Stimulated activated CD8-positive, alpha-beta memory T cell treated with anti-CD3 and anti-CD28 coated beads, Interleukin-12 subunit alpha, Interleukin-12 subunit beta, amount 100 ng/mL, for 1 hour (primary cell): Measurements from ENCODE around the gene SCGB1D1.

Experiments
- DNase-seq: peaks from one replicate; pipeline ENCODE4 v3.0.0-alpha.2; 2020; ENCODE audit warnings: low read depth

SCGB1D1 gene, protein sequence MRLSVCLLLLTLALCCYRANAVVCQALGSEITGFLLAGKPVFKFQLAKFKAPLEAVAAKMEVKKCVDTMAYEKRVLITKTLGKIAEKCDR

GRCh38 chr11:62190011-62190410 is at the start of gene SCGB1D1:
Gene SCGB1D1, plus strand, starts transcription at chr11:62190216. Its CDS starts 69 bp downstream, at chr11:62190285.
- DNase-seq = no peak

- no peak for DNase-seq
These were observed 49.5 kb upstream of the SCGB1D1 start for GRCh38 chr11:62140304-62141110.

DNA sequence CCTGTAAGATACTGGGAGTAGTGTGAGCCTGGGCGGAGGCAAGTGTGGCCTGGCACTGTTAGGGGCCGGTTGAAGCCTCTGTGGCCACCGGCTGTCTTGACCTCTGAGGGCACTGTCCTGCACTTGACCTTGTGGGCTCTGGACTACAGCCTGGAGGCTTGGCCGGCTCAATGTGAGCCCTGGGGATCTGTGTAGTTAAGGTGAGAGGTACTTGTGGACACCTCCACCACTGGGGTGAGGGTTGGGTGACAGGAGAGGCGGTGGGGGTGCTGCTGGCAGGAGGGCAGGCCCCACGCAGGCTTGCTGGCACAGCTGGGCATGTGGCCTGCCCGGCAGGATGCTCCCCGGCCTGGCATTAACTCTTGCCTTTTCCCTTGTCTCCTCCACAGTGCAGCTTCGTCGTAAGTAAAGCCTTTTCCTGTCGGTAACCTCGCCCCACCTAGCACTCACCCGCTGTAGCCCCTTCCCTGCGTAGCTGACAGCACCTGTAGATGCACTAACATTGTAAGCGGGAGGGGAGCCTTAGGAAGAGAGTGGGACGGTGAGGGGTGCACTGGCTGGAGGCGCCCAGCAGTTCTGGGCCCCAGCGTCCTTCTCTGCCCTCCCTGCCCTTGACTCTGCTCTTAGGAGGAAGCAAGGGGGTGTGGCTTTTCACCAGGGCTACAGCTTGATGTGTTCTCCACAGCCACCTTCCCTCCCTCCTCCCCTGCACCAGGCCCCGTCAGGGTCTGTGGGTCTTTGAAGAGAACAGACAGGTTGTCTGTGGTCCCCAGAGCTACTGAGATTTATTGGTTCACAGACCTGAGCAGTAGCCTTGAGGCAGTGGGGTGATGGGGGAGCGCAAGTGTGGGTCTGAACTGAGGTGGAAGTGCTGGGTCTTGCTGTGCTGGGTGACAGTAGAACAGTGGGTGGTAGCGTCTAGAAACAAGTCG is 48.6 kb upstream of the SCGB1D1 start:
- DNase-seq = no peak

- DNase-seq = no peak
These were observed 48.0 kb upstream of the SCGB1D1 start for GRCh38 chr11:62142043-62142375.

DNA sequence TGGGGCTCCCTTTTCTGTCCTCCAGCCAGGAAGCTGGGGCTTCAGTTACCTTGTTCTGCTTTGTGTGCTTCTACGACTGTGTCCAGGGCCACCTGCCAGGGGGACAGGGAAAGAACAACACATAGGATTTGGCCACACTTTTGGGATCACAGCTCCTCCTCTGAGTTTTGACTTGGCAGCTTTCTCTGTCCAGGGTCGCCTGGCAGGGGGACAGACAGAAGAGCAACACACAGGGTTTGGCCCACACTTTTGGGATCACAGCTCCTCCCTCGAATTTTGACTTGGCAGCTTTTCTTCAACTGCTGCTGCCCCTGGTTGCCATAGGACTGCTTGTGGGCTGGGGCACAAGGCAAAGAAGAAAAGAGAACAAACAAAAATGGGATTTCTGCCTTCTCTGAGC is 47.1 kb upstream of the SCGB1D1 start:
- DNase-seq = no peak

DNA sequence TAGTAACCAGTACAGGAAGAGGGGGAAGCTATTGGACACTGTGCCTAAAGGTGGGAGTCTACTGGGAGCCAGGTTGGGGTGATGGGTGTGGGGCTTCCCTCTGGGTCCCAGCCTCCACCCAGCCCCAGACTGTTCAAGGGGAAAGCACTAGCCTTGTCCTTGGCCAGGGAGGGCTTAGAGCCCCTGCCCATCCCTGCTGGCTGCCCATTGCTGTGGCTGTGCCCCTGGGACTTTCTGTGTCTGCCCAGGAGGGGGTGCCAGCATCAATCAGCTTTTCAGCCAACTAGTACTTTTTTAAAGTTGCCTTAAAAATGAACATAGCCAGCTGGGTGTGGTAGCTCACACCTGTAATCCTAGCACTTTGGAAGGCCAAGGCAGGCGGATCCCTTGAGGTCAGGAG is 46.3 kb upstream of the SCGB1D1 start:
- DNase-seq = no peak

DNA sequence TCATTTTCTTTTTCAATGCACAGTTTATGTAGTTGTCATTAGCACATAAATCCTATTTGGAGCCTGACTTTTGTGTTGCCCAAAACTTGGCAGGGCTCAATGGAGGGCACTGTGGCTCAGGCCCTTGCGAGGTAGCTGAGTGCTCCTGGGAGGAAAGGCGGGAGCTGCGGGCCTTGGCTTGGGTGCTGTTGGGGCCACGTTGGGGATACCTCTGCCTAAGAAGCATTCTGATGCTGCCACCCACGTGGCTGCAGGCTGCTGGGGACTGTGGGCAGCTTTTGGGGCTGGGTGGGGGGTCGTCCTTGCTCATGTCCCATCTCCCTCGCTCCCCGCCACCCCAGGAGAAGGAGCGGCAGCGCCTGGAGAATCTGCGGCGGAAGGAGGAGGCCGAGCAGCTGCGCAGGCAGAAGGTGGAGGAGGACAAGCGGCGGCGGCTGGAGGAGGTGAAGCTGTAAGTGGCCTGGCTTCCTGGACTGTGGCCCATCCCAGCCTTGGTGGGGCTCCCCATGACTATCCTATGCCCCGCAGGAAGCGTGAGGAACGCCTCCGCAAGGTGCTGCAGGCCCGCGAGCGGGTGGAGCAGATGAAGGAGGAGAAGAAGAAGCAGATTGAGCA is 45.3 kb upstream of the SCGB1D1 start:
- DNase-seq = no peak

GRCh38 chr11:62145261-62145871 is 44.6 kb upstream of the SCGB1D1 start:
- no peak for DNase-seq

- DNase-seq = no peak
These were observed 43.4 kb upstream of the SCGB1D1 start for GRCh38 chr11:62146476-62147200.

DNA sequence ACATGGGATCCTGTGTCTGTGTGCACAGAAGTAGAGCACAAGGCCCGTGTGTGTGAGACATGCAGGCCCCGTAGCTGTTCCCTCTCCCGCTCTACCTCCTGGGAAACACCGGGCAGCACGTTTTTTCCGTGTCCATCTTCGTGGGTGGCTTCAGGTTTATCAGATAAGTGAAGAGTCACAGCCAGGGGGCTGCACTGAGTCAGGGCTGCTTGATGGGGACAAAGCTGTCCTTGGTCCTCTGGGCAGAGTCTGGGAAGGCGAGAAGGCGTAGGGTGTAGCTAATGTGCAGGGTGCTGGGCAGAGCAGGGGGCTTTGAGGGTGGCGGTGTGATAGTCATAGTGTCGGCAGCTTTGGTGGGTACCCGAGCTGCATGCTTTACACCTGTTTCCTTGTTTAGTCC is 42.5 kb upstream of the SCGB1D1 start:
- DNase-seq = no peak

GRCh38 chr11:62148271-62148980 is 41.6 kb upstream of the SCGB1D1 start:
- DNase-seq = no peak

GRCh38 chr11:62149986-62150886 is 39.8 kb upstream of the SCGB1D1 start:
- no peak for DNase-seq

DNA sequence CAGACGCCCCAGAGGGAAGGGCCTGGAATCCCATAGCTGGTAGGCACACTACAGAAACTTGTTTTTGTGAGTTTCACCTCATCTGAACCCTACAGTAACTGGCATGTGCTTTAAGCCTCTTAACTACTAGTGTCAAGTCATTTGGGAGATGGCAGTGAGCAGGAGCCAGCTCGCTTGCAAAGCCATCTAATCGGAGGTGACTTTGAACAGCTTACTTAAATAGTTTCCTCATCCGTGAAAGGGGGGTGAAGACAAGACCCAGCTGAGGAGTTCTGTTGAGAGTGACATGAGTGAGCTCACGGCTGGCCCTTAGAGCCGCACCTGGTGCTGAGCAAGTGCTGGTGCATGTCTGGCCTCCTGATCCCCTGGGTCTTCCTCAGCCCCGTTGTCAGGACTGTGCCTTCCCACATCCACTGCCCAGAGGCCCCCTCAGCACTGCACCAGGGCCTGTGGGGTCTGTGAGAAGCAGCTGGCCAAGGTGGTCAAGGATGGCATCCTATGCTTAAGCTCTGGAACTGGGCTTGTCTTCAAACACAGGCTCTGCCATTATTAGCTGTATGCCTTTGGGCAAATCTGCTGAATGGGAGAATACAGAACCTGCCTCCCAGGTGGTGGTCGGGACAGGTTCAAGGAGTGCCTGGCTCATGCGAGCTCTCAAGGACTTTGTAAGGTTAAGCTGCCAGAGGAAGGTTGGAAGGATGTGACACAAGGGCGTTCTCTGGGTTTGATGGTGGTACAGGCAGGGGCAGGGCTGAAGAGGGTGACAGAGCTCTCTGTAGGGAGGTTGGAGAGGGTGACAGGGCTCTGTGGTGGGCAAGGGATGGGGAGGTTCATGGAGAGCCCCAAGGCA is 38.9 kb upstream of the SCGB1D1 start:
- DNase-seq = no peak

DNA sequence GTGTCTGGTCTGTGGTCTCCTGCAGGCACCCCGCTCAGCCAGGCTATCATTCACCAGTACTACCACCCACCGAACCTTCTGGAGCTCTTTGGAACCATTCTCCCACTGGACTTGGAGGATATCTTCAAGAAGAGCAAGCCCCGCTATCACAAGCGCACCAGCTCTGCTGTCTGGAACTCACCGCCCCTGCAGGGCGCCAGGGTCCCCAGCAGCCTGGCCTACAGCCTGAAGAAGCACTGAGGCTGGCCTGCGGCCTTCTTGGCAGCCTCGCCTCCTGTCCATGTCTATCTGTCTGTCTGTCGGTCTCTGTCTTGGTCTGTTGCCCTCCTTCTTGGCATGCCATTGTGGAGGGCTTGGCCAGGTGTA is 38.3 kb upstream of the SCGB1D1 start:
- DNase-seq = no peak

GRCh38 chr11:62152245-62153086 is 37.5 kb upstream of the SCGB1D1 start:
- no peak for DNase-seq

GRCh38 chr11:62153087-62153395 is 37.0 kb upstream of the SCGB1D1 start:
- DNase-seq = no peak

DNA sequence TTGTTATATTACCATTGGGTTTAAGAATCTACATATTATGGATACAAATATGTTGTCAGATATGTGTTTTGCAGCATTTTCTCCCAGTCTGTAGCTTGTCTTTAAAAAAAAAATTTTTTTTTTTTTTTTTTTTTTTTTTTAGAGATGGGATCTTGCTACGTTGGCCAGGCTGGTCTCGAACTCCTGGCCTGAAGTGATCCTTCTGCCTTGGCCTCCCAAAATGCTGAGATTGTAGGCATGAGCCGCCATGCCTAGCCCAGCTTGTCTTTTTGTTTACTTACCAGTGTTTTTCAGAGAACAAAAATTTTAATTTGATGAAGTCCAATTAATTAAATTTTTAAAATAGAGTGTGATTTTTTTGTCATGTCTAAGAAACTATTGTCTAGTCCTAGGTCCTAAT is 36.4 kb upstream of the SCGB1D1 start:
- DNase-seq = no peak

DNA sequence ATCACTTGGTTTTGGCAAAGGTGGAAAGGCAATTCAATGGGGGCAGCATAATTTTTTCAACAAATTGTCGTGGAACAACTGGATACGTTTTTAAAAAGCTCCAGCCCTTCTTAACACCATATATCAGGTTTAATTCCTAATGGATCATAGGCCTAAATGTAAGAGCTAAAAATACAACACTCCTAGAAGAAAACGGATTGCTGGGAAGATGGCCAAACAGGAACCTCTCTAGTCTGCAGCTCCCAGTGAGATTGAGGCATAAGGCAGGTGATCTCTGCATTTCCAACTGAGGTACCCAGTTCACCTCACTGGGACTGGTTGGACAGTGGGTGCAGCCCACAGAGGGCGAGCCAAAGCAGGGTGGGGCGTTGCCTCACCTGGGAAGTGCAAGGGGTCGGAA is 32.4 kb upstream of the SCGB1D1 start:
- no peak for DNase-seq
